Suppressor macrophage (primary cell): Measurements from ENCODE around the gene ADD1.
"Not testable (repeated sequence)": the region's sequence is repeated elsewhere in the genome, so short reads cannot be mapped to it uniquely, and the experiment has no call there.

Experiments
- DNase-seq, 4 experiments: peaks; one replicate each; pipeline ENCODE4 v3.0.0-alpha.2; 2020 to 2022

ADD1 gene

GRCh38 chr4:2945619-2946604 lies 102.3 kb downstream of the ADD1 start:
- DNase-seq = not testable (repeated sequence)

- no peak for DNase-seq
These were observed 103.4 kb downstream of the ADD1 start for GRCh38 chr4:2946812-2947600.

- DNase-seq = no peak
These were observed 104.3 kb downstream of the ADD1 start for GRCh38 chr4:2947926-2948325.

GRCh38 chr4:2948895-2949781 lies 105.5 kb downstream of the ADD1 start:
- DNase-seq = peak in 3 of 4 experiments; percentile 45 to 62 (median 55)

GRCh38 chr4:2949782-2950125 lies 106.1 kb downstream of the ADD1 start:
- peak in 1 of 4 experiments; percentile 1 for DNase-seq

GRCh38 chr4:2950221-2950989 lies 106.8 kb downstream of the ADD1 start:
- peak in 1 of 4 experiments; percentile 1 for DNase-seq

- no peak for DNase-seq
These were observed 109.9 kb downstream of the ADD1 start for GRCh38 chr4:2953496-2953895.

- no peak for DNase-seq
These were observed 110.9 kb downstream of the ADD1 start for GRCh38 chr4:2954358-2955185.

GRCh38 chr4:2955186-2956044 lies 111.8 kb downstream of the ADD1 start:
- not testable (repeated sequence) for DNase-seq

- DNase-seq = no peak
These were observed 114.8 kb downstream of the ADD1 start for GRCh38 chr4:2958446-2958845.

GRCh38 chr4:2960450-2960849 lies 116.8 kb downstream of the ADD1 start:
- DNase-seq = not testable (repeated sequence)

GRCh38 chr4:2961421-2961810 lies 117.8 kb downstream of the ADD1 start:
- DNase-seq = peak in 1 of 4 experiments; percentile 22

- peak in 1 of 4 experiments; percentile 10 for DNase-seq
These were observed 118.3 kb downstream of the ADD1 start for GRCh38 chr4:2961811-2962441.

GRCh38 chr4:2962614-2963174 lies 119.0 kb downstream of the ADD1 start:
- DNase-seq = peak; percentile 35 to 58 (median 53)

GRCh38 chr4:2963175-2963965 lies 119.7 kb downstream of the ADD1 start, which contains the start of the genes GRK4 and NOP14:
Gene GRK4, plus strand, starts transcription at chr4:2963571. Its CDS starts 500 bp downstream, at chr4:2964071.
Gene NOP14, minus strand, starts transcription at chr4:2963406. Its CDS starts 87 bp downstream, at chr4:2963319.
- DNase-seq = peak; percentile 99 to 100 (median 100)

GRCh38 chr4:2963966-2964471 lies 120.4 kb downstream of the ADD1 start:
- peak in 3 of 4 experiments; percentile 65 to 87 (median 74) for DNase-seq

GRCh38 chr4:2964706-2965258 lies 121.1 kb downstream of the ADD1 start:
- no peak for DNase-seq
